ENCODE measurements around the gene TSC22D1.

DNA sequence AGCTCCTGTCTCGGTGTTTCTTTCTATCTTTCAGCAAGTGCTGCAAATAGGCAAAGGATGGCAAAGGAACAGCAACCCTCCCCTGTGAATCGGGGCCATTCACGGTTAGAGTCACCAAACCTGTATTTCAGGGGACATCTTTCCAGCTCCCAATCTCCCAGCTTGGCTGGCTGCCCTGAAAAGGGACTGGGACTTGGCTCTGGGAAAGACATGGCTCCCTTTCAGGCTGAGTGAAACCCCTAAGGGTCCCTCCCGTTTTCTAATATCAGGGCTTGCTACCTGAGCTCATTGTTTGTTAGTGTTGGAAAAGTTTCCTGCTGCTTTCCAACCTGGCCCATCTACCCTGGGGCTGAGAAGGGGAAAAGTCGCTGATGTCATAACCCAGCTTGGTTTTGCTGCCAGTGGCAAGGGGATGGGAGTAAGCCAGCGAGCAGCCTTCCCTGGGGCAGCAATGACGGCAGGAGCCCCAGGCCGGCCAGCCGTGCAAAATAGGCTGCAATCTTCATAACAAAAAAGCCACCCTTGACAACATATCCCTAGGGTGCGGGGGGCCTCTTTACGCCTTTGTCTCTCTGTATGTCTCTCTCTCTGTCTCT is 172.6 kb downstream of the TSC22D1 start:
- no peak for TF ChIP-seq CTCF (optimal IDR thresholded peaks at IDR 0.05 in 1 of 3, IDR thresholded peaks at IDR 0.05 in 1 of 3, conservative IDR thresholded peaks at IDR 0.05 in 1 of 3; ENCODE audit: extremely low read depth in 1 of 3, insufficient read depth in 2 of 3, low read length in 3 of 3)
- no peak for TF ChIP-seq EZH2 (IDR thresholded peaks at IDR 0.05; ENCODE audit: low read length)

All from keratinocyte (primary cell).